Inflammatory macrophage treated with lipopolysaccharide for 1 hour (primary cell): Measurements from ENCODE around the gene PCDHA4.
"Not testable (repeated sequence)": the region's sequence is repeated elsewhere in the genome, so short reads cannot be mapped to it uniquely, and the experiment has no call there.

ENCODE experiments used
- DNase-seq, 2 donors: peaks; one replicate each; pipeline ENCODE4 v3.0.0-alpha.2; 2020 to 2022

Gene PCDHA4

DNA sequence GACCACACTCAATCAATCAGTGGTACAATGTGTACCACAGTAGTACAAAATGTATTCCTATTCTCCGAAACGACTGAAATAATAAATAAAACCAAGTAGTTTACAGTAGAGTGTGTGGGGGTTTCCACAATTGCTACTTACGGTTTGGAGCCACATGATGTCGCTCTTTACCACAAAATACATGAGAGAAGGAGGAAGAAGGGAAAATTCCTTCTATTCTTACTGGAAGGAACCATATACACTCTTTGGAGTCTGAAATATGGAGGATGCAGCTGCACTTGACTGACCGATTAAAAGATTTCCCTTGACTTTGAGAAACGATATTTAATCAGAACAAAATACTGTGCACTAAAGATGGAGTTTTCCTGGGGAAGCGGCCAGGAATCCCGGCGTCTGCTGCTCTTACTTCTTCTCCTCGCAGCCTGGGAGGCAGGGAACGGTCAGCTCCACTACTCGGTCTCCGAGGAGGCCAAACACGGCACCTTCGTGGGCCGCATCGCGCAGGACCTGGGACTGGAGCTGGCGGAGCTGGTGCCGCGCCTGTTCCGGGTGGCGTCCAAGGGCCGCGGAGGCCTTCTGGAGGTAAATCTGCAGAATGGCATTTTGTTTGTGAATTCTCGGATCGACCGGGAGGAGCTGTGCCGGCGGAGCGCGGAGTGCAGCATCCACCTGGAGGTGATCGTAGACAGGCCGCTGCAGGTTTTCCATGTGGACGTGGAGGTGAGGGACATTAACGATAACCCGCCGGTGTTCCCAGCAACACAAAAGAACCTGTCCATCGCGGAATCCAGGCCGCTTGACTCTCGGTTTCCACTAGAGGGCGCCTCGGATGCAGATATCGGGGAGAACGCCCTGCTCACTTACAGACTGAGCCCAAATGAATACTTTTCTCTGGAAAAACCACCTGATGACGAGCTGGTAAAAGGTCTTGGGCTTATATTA is at the start of gene PCDHA4:
Gene PCDHA4 (plus strand): TSS at position 235 of the 942 bp plus-strand sequence.
- peak in 1 of 2 donors; percentile 13 for DNase-seq

DNA sequence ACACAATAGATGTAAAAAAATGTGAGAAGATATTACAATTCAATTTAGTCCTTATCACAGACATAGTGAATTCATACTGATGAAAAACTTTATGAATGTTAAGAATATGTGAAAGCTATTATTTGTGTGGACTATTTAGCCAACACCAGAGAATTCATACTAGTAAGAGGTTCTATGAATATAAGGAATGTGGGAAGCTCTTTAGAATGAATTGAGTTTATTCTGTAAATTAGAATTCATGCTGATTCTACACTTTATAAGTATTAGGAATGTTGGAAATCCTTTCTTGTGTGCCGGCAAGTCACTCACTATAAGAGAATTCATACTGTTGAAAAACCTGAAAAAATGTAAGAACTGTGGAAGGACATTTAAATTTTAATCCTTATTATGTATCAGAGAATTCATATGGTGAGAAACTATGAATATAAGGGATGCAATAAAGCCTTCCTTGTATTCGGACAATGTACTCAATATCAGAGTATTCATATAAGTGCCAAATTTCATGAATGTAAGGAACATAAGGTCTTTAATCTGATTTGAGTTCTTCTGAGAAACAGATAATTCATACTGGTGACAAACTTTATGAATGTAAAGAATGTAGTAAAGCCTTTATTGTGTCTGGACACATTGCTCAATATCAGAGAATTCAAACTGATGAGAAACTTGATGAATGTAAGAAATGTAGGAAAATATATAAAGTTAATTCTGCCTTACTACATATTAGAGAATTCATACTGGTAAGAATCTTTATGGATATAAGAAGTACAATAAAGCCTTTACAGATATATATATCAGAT is 42.5 kb upstream of the PCDHA4 start:
- peak in 1 of 2 donors; percentile 1 for DNase-seq

DNA sequence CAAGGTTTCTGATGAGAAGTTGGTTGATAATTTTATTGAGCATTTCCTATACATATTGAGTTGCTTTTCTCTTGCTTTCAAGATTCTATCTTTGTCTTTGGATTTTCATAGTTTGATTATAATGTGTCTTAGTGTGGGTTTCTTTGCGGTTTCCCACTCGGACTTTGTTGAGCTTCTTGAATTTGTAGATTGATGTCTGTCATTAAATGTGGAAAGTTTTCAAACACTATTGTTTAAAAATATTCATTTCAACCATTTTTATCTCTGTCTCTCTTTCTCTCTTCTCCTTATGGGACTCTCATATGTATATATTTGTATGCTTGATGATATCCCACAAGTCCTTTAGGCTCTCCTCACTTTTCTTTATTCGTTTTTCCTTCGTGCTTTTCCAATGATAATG is 39.4 kb upstream of the PCDHA4 start:
- no peak for DNase-seq

DNA sequence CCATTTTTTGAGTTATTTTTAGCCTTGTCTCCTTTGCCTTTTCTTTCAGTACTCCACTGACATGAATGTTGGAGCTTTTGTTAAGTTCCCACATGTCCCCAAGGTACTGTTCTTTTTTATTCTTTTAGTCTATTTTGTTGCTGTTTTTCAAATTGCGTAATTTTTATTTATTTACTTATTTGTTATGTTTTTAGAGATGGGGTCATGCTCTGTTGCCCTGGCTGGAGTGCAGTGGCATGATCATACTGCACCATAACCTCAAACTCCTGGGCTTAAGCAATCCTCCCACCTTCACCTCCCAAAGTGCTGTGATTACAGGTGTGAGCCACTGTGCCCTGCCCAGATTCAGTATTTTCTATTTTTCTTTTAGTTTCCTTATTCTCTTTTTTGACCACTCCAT is 26.4 kb upstream of the PCDHA4 start:
- DNase-seq = no peak

- DNase-seq = no peak
These were observed 20.8 kb upstream of the PCDHA4 start, which contains the start of gene PCDHA1 for GRCh38 chr5:140785905-140786686. Gene PCDHA1 (plus strand): TSS chr5:140786140.

GRCh38 chr5:140787422-140787821 is 19.4 kb upstream of the PCDHA4 start:
- DNase-seq = not testable (repeated sequence)

DNA sequence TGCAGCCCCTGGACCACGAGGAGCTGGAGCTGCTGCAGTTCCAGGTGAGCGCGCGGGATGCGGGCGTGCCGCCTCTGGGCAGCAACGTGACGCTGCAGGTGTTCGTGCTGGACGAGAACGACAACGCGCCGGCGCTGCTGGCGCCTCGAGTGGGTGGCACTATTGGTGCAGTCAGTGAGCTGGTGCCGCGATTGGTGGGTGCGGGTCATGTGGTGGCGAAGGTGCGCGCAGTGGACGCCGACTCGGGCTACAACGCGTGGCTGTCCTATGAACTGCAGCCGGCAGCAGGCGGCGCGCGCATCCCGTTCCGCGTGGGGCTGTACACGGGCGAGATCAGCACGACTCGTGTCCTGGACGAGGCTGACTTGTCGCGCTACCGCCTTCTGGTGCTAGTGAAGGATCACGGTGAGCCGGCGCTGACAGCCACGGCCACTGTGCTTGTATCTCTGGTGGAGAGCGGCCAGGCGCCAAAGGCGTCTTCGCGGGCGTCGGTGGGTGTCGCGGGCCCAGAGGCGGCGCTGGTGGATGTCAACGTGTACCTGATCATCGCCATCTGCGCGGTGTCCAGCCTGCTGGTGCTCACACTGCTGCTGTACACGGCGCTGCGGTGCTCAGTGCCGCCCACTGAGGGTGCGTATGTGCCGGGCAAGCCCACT is 18.9 kb upstream of the PCDHA4 start:
- DNase-seq = not testable (repeated sequence)

DNA sequence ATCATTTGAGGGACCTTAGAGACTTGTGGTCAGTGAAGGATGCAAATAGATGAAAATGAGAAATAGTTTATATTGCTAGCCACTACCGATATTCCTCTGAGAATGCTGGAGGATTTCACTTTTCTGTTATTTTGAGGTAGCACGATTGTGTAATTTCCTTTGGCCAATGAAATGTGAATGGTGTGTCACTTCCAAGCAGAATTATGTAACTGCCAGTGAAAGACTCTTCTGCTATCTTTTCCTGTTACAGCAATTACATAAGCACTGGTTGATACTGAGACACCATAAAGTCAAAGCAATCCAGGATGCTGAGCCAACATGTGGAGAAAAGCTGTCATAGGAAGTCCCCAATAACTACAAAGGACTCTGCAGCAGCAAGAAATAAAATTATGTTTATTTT is 15.8 kb upstream of the PCDHA4 start:
- no peak for DNase-seq

DNA sequence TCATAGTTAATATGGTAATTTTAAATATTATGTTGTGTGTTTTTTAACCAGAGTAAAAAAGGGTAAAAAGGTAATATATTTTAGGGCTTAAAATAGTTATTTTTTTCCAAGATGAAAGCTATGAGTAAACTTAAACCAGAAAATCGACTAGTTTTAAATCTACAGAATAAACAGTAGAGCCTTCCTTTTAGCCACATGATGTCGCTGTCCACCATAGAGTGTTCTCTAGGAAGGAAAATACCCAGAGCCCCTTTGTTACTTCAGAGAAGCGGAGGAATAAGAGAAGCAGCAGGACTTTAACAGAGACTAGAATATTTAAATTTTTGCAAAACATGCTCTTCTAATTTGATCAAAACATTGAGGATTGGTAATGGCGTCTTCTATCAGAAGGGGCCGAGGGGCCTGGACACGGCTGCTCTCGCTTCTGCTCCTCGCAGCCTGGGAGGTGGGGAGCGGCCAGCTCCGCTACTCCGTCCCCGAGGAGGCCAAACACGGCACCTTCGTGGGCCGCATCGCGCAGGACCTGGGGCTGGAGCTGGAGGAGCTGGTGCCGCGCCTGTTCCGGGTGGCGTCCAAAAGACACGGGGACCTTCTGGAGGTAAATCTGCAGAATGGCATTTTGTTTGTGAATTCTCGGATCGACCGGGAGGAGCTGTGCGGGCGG is 12.1 kb upstream of the PCDHA4 start, which contains the start of gene PCDHA2:
Gene PCDHA2 (plus strand): TSS at position 258 of the 664 bp plus-strand sequence.
- DNase-seq = no peak

DNA sequence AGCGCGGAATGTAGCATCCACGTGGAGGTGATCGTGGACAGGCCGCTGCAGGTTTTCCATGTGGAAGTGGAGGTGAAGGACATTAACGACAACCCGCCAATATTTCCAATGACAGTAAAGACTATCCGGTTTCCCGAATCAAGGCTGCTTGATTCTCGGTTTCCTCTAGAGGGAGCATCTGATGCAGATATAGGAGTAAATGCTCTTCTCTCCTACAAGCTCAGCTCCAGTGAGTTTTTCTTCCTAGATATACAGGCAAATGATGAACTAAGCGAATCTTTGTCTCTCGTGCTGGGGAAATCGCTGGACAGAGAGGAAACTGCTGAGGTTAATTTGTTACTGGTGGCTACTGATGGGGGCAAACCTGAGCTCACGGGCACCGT is 11.6 kb upstream of the PCDHA4 start:
- no peak for DNase-seq

DNA sequence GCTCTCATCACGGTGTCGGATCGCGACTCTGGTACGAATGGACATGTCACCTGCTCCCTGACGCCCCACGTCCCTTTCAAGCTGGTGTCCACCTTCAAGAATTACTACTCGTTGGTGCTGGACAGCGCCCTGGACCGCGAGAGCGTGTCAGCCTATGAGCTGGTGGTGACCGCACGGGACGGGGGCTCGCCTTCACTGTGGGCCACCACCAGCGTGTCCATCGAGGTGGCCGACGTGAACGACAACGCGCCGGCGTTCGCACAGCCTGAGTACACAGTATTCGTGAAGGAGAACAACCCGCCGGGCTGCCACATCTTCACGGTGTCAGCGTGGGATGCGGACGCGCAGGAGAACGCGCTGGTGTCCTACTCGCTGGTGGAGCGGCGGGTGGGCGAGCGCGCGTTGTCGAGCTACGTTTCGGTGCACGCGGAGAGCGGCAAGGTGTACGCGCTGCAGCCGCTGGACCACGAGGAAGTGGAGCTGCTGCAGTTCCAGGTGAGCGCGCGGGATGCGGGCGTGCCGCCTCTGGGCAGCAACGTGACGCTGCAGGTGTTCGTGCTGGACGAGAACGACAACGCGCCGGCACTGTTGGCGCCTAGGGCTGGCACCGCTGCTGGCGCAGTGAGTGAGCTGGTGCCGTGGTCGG is 10.7 kb upstream of the PCDHA4 start:
- DNase-seq = not testable (repeated sequence)

GRCh38 chr5:140796718-140797095 is 10.2 kb upstream of the PCDHA4 start:
- no peak for DNase-seq

GRCh38 chr5:140800816-140801493 is 5.9 kb upstream of the PCDHA4 start, which contains the start of gene PCDHA3:
Gene PCDHA3 (plus strand): TSS chr5:140801057.
- no peak for DNase-seq

DNA sequence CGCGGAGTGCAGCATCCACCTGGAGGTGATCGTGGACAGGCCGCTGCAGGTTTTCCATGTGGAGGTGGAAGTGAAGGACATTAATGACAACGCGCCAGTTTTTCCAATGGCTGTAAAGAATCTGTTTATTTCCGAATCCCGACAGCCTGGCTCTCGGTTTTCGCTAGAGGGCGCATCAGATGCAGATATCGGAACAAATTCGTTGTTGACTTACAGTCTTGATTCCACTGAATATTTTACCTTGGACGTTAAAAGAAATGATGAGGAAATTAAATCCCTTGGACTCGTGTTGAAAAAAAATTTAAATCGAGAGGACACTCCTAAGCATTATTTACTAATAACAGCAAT is 5.4 kb upstream of the PCDHA4 start:
- no peak for DNase-seq

DNA sequence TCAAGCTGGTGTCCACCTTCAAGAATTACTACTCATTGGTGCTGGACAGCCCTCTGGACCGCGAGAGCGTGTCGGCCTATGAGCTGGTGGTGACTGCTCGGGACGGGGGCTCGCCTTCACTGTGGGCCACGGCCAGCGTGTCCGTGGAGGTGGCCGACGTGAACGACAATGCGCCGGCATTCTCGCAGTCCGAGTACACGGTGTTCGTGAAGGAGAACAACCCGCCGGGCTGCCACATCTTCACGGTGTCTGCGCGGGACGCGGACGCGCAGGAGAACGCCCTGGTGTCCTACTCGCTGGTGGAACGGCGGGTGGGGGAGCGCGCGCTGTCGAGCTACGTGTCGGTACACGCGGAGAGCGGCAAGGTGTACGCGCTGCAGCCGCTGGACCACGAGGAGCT is 4.5 kb upstream of the PCDHA4 start:
- not testable (repeated sequence) for DNase-seq

GRCh38 chr5:140802781-140803271 is 4.0 kb upstream of the PCDHA4 start:
- DNase-seq = no peak

GRCh38 chr5:140808241-140808888 is 1.5 kb downstream of the PCDHA4 start:
- not testable (repeated sequence) for DNase-seq

DNA sequence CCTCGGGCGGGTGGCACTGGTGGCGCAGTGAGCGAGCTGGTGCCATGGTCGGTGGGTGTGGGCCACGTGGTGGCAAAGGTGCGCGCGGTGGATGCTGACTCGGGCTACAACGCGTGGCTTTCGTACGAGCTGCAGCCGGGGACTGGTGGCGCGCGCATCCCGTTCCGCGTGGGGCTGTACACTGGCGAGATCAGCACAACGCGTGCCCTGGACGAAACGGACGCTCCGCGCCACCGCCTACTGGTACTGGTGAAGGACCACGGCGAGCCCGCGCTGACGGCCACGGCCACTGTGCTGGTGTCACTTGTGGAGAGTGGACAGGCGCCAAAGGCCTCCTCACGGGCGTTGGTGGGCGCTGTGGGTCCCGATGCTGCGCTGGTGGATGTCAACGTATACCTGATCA is 2.0 kb downstream of the PCDHA4 start:
- no peak for DNase-seq

- DNase-seq = peak in 1 of 2 donors; percentile 27
These were observed 14.8 kb downstream of the PCDHA4 start, which contains the start of gene PCDHA5 for GRCh38 chr5:140821375-140822280. Gene PCDHA5 (plus strand): TSS chr5:140821613.
